HG03469 (cell line): ENCODE measurements around the gene BBLN.
"Not testable (repeated sequence)": the region's sequence is repeated elsewhere in the genome, so short reads cannot be mapped to it uniquely, and the experiment has no call there.

Experiments
- ATAC-seq: cut with Tn5 transposase; IDR thresholded peaks from one replicate; pipeline ENCODE4 v1.9.1; 2021; ENCODE audit warnings: mild to moderate bottlenecking, moderate library complexity, moderate number of reproducible peaks; ENCODE audit not compliant: unreplicated experiment

Gene BBLN

GRCh38 chr9:128124451-128124850 is 35.6 kb upstream of the BBLN start:
- ATAC-seq, result no peak

DNA sequence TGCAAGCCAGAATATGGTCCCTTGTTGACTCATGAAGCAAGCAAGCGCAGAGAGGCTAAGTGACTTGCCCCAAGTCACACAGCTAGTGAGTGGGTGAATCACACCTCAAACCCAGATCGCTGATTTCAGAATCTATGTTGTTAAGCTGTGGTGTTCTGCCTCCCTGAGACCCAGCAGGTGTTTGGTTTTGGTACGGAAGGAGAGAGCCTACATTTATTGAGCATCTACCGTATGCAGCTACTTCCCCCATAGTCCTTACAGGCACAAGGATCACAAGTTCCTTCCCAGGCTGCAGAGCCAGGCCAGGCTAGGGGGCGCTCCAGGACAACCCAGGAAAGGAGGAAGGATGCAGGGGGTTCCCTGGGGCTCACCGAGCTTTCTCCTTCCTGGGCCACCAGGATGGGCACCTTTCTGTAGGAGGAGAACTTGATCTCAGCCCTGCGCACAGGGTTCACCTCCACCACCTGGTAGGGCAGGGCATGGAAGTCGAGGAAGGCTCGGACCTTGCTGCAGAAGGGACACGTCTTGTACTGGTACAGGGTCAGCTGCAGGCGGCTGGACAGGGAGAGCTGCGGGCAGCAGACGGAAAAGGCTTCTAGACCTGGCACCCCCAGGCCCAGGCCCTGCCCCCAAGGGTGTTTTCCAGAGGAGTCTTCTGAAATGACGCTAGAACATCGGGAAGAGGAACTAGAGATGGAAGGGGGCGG is 35.0 kb upstream of the BBLN start:
- no peak for ATAC-seq

- ATAC-seq, result no peak
These were observed 34.3 kb upstream of the BBLN start for GRCh38 chr9:128125580-128126354.

DNA sequence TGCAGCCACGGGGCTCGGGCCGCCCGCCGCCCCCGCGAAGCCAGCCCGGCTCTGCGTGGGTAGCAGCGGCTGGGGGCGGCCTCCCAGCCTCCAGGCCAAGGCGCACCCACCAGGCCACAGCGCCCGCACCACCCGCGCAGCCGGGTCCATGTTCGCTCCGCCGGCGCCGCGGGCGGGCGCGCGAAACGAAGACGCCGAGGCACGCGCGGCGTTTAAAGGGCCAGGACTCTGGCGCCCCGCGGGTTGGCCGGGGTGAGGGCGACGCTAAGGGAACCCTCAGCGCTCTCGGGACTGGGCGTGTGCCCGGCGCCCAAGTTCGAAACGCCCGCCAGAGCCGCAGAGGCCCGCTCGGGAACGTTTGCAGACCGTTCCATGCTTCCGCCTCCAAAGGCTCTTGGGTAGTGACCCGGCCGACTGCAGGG is 32.5 kb upstream of the BBLN start, which contains the start of gene PTGES2:
TSS of gene PTGES2 (minus strand) at position 162 of the 422 bp plus-strand sequence. CDS start at position 150, 12 bp downstream.
- ATAC-seq, result peak; percentile 29

DNA sequence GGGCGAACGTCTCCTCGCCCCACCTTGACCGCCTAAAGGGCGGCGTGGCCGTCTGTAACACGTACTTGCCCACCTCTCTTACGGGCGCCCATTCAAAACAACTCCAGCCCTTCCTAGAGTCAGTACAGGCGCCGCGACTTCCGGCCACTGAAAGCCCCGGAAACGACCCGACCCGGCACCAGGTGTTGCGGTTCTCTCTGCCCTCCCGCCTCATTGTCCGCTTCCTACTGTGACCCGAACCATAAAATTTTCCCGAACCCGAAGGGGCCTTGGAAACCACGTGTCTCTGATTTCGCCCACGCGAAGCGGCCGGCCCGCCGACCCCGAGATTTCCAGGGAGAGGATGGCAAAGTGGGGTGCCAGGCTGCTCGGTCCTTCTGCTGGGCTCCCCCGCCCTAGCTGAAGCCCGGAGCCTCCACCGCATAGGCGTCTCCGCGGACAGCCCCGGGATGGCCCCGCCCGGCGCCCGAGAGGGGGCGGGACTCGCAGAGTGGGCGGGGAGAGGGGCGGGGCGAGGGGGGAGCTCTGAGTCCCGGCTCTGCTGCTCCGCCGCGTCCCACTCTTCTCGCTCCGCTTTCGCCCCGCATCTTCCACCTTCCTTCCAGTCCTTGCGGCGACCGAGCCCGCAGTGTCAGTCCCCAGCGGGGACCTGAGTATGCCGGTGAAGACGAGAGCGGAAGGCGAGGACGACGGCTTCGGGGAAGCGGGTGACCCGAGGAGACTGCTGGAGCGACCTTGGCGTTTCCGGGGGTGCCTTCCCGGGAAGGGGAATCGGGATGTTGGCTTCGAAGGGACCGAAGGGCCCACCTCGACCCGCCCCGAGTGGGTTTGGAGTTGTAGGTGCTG is 31.9 kb upstream of the BBLN start:
- peak; percentile 39 for ATAC-seq

DNA sequence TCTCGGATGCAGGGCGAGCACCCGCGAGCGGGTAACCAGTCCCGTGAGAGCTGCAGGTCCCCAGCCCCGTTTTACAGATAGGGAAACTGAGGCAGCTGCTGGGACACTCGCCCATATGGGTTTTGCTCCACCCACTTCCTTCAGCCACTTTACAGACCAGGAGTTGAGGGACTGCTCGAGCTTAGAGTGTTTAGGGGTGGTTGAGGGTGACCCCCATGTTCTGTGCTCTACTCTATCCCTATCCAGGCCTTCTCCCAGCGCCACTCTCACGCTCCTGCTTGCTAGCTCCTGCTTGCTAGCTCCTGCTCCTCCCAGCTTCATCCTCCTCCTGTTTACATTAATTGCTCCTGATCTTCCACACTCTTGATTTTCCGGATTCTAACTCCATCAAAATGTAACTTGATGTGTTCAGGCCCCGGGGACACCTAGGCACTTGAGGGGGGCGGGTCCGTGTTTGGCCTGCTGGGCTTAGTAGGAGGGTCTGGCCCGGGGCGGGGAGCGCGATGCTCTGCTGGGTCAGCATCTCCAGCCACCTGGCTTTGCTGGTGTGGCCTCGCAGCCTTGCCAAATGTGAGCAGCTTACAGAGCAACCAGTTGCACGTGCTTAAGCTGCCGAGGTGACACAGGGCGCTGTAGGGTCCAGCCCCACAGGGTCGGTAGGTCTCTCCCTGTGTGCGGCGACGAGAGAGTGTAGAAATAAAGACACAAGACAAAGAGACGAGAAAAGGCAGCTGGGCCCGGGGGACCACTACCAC is 31.1 kb upstream of the BBLN start:
- ATAC-seq, result no peak

GRCh38 chr9:128129976-128130590 is 30.0 kb upstream of the BBLN start:
- ATAC-seq, result not testable (repeated sequence)

DNA sequence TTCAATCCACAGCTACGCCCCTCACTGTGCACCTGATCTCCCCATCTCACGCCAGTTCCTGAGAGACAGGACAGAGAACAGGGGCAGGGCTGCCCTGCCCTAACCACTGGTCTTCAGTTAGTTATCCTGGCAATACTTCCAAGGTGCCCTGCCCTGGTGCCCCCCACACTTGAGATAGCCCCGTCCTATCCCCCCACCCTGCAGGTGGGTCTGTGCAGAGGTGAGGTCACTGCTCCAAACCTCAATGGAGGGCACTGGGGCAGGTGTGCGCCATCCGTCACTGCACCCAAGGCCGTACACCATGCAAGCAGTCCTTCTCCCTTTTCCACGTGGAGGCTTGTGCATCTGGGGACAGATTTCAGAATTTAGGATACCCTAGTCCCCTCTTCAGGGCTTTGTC is 29.4 kb upstream of the BBLN start:
- ATAC-seq, result not testable (repeated sequence)

GRCh38 chr9:128131346-128131745 is 28.7 kb upstream of the BBLN start:
- ATAC-seq, result not testable (repeated sequence)

GRCh38 chr9:128132139-128132538 is 27.9 kb upstream of the BBLN start:
- ATAC-seq, result not testable (repeated sequence)

- ATAC-seq, result not testable (repeated sequence)
These were observed 24.5 kb upstream of the BBLN start for GRCh38 chr9:128135561-128135960.

DNA sequence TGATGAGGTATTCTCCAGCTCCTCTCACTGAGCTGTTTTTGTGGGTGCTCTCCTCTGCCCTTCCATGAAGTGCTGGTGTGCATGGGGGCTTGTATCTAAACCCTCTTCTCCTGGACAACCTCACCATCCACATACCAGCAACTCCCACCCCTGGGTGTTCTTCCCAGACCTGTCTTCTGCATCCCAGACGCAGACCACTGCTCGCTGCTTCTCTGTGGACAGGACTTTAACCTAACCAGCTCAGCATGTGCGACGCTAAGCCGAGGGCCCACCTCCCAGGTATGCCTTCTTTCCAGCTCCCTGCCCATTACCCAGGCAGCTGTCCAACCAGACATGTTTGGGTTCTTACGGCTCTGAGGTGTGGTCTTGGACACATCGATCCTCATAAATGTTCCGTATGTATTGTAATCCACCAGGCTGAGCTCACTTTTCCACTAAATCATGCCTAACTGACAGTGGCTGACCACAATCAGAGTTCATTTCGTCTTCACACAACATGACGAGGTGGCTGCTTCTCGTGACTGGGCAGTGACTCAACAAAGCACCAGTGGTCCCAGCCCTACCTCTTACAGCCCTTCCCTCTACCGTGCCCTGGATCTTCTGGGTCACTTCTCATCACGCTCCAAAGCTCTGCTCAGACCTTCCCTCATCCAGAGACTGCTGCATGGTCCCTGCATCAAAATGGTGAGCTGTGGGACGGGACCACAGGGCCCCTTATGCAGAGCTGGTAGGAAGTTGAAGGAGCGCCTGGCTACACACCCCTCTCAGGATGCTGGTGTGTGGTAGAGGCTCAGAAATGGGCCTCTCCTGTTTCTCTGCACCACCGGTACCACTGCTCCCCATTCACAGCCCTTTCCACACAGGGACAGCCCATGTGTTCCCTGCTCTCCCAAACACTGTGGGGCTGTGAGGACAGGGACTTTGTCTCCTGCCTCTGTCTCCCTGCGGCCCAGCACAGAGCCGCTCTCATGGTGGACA is 23.0 kb upstream of the BBLN start:
- no peak for ATAC-seq

DNA sequence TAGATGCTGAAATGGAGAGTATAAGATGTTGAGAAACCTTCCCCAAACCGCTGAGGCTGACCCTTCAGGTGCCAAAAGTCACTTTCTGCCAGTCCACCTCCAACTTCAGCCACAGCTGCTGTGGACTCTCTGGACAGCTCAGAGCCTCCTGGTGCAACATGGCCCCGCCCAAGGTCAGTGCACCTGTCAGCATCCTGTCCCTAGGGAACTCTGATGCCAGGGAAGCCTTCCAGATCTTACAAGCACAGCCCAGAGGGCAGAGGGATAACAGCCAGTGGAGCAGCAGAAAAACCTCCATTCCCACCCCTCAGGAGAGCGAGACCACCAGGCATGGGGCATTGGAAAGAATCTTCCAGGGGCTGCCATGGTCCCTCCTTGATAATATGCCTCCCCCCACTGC is 22.1 kb upstream of the BBLN start:
- no peak for ATAC-seq

GRCh38 chr9:128139621-128140020 is 20.4 kb upstream of the BBLN start:
- no peak for ATAC-seq

DNA sequence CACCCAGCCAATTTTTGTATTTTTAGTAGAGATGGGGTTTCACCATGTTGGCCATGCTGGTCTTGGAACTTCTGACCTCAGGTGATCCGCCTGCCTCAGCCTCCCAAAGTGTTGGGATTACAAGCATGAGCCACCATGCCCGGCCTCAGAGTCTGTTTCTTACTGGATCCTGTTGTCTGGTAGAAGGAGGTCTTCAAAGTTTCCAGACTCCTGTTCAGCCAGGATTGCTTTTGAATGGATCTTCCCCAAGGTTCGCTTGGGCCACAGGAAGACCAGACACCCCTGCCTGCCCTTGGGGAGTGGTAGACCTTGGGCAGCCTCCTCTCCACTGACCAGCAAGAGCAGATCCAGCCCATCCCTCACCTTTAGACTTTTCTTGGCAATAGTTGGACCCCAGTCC is 18.5 kb upstream of the BBLN start:
- no peak for ATAC-seq

- no peak for ATAC-seq
These were observed 18.0 kb upstream of the BBLN start for GRCh38 chr9:128142061-128142460.

GRCh38 chr9:128142596-128142995 is 17.5 kb upstream of the BBLN start:
- no peak for ATAC-seq

DNA sequence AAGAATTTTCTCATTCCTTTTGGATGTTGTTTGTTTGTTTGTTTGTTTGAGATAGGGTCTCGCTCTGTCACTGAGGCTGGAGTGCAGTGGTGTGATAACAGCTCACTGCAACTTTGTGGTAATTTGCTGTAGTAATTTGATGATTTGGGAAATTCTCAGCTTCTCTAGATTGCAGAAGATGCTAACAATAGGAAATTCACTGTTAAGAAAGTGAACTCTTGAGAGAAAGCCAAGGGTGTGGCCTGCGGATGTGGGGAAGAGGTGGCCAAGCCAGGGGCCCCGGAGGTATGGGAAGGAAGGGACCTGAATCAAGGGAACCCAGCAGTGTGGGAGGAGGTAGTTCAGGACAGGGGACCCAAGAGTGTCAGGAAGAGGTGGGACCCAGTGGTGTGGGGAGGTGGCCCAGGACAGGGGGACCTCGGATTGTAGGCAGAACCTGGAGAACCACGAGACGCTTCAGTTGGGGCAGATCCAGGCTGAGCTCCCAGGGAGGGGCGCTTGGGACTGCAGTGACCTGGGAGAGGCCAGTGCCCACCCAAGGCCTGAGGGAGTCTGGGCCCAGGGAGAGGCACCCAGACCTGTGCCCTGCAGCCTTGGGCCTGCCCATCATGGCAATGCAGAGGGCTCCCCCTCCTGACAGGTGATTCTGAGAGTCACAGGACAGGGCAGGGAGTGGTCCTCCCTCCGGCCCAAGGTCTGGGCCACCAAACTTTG is 16.4 kb upstream of the BBLN start:
- ATAC-seq, result no peak
